IPS-15b (cell line): ENCODE data around the gene CCL23.

ENCODE experiments used
- H3K27me3 ChIP-seq: one replicate; pipeline ENCODE4 v1.6.1; 2013; ENCODE audit warnings: low read length; ENCODE audit not compliant: control insufficient read depth, insufficient read depth
- H3K36me3 ChIP-seq: one replicate; pipeline ENCODE4 v1.6.1; 2013; ENCODE audit warnings: low read length; ENCODE audit not compliant: control insufficient read depth, insufficient read depth
- H3K4me1 ChIP-seq: one replicate; pipeline ENCODE4 v1.6.1; 2013; ENCODE audit warnings: mild to moderate bottlenecking, low read length; ENCODE audit not compliant: control insufficient read depth, insufficient read depth
- H3K4me3 ChIP-seq: one replicate; pipeline ENCODE4 v1.5.1; 2013; ENCODE audit warnings: low read depth, low read length
- H3K9ac ChIP-seq: one replicate; pipeline ENCODE4 v1.6.1; 2013; ENCODE audit warnings: low read depth, mild to moderate bottlenecking, low read length
- H3K9me3 ChIP-seq: one replicate; pipeline ENCODE4 v1.6.1; 2013; ENCODE audit warnings: mild to moderate bottlenecking, low read length; ENCODE audit not compliant: control insufficient read depth, insufficient read depth

The CCL23 gene, protein sequence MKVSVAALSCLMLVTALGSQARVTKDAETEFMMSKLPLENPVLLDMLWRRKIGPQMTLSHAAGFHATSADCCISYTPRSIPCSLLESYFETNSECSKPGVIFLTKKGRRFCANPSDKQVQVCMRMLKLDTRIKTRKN

DNA sequence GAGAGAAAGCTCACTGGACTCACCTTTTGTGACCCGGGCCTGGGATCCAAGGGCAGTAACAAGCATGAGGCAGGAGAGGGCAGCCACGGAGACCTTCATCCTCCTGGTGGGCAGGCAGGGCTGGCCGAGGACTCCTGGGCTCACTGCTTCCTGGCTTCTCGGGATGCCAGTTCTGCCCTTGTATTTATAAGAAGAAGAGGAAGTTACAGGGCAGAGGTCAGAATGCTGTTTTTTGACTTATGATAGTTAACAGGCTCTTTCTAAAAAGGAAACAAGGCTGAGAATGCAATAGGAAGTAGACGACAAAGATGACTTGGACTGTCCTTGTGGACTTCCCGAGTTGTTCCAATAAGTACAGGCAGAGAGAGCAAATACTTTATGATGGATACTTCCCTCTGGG lies at the start of gene CCL23:
CCL23 (minus strand) TSS at position 174 of the 400 bp plus-strand sequence; CDS start at position 99, 75 bp downstream.
- H3K4me1 ChIP-seq = no peaks in the 10 kb centered on the region
- no peak within 1 kb of the TSS for H3K4me3 ChIP-seq
- no peak within 1 kb of the TSS for H3K9ac ChIP-seq
- H3K27me3 ChIP-seq = peaks cover 3% of the 10 kb centered on the region
- no peaks in the 10 kb centered on the region for H3K36me3 ChIP-seq
- H3K9me3 ChIP-seq = no peaks in the 10 kb centered on the region

DNA sequence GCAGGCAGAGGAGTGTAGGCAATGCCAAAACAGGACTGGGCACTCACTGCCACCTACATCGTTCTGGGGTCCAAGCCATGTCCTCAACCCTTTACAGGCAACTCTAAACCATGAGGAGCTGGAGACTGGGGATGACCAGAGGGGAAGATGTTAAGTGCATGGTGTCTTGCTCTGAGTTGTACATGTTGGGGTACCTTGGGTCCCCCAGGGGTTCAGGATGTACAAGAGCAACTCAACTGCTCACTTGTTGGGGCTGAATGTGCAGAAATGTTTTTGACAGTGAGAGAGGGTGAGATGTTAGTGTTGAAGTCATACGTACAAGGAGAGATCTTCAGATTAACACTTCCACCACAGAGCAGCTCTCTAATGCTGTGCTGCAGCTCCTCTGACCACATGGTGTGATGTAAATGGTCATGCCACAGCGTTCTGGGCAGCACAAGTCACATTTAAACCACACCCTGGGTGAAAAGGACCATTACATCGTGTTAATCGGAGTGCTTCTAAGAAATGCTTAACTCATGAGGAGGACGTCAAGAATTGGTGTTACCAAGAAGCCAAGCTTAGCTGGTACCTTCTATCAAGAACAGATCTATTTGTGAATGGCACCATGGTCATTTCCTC lies 48.7 kb upstream of the CCL23 start:
- H3K36me3 ChIP-seq = no peaks in the 10 kb centered on the region
- no peaks in the 10 kb centered on the region for H3K27me3 ChIP-seq
- H3K9ac ChIP-seq = no peak overlapping the region
- no peak overlapping the region for H3K4me3 ChIP-seq
- no peaks in the 10 kb centered on the region for H3K9me3 ChIP-seq
- no peaks in the 10 kb centered on the region for H3K4me1 ChIP-seq

DNA sequence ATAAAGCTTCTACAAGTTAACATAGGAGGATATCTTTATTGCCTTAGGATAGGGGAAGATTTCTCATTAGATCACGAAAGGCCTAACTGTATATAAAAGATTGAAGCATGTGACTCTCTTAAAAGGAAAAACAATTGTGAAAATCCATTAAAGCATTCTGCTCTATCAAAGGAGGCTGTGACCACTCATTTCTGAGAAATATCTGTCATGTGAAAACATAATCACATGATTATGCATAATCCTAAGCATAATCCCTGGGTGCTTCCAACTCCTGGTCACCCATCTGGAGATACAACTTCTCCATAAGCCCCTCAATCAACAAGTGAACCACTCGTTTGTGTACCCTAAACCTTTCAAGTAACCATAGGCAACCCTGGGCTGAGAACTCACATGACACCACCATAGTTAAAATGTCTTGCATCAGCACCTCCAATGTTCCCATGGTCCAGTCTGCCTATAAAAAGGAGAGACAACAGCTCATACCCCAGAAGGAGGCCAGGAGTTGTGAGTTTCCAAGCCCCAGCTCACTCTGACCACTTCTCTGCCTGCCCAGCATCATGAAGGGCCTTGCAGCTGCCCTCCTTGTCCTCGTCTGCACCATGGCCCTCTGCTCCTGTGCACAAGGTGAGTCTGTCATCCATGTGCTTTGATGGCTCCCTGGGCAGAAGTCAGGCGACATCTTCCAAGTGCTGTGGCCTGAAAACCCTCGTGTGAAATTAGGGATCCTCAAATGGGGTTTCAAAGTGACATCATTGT lies 46.2 kb upstream of the CCL23 start, which contains the start of gene CCL18:
CCL18 (plus strand) TSS at position 487 of the 756 bp plus-strand sequence; CDS start at position 558, 71 bp downstream.
- no peaks in the 10 kb centered on the region for H3K9me3 ChIP-seq
- H3K36me3 ChIP-seq = no peaks in the 10 kb centered on the region
- no peak within 1 kb of the TSS for H3K4me3 ChIP-seq
- H3K27me3 ChIP-seq = no peaks in the 10 kb centered on the region
- no peak within 1 kb of the TSS for H3K9ac ChIP-seq
- H3K4me1 ChIP-seq = no peaks in the 10 kb centered on the region

DNA sequence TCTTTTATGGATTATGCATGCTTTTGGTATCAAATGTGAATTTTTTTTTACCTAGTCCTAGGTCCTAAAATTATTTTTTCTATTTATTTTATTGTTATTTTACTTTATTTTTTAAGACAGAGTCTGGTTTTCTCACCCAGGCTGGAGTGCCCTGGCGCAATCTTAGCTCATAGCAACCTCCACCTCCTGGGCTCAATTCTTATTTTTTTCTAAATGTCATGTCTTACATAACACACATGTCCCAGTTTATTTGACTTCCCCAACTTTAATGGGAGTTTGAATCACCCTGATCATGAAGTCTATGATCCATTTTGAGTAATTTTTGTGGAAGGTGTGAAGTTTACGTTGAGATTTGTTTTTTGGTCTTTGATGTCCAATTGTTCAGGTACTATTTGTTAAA lies 43.0 kb upstream of the CCL23 start:
- Histone ChIP-seq H3K36me3 (no peaks in the 10 kb centered on the region), H3K4me1 (no peaks in the 10 kb centered on the region), H3K4me3 (no peak overlapping the region), H3K9ac (no peak overlapping the region), H3K27me3 (no peaks in the 10 kb centered on the region), H3K9me3 (no peaks in the 10 kb centered on the region)

DNA sequence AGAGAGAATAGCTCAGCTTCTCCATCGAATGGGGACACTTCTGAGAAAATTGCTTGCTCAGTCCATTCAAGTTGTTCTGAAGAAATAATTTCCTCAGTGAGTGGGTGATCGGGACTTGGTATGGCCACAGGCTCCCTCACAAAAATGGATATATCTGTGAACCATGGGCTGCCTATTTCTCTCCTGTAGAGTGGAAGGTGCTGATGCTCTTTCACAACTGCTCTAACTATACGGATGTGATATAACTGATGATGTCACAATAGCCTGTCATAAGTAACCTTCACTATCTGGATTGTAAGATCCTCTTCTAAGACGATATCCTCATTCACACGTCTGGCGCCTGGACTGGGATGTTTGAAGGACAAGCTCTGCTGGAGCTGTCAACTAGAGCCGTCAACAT lies 41.6 kb upstream of the CCL23 start:
- Histone ChIP-seq H3K9ac (no peak overlapping the region), H3K27me3 (no peaks in the 10 kb centered on the region), H3K36me3 (no peaks in the 10 kb centered on the region), H3K4me1 (no peaks in the 10 kb centered on the region), H3K9me3 (no peaks in the 10 kb centered on the region), H3K4me3 (no peak overlapping the region)

DNA sequence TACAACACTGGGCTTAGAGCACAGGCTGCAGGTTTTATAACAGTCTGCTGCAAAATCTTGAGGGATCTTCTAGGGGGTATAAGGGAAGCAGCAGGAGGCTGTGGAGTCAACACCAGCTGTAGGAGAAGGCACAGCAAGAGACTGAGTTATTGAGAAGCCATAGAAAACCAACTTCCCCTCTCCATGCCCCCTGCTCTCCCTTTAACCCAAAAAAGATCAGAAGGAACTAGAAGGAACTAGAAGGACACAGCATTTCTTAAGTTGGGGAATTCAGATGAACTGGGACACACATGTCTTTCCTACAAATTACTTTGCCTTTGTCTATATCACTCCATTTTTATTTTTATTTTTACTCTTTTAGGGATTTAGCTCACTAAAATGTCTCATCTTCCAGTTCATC lies 40.1 kb upstream of the CCL23 start:
- Histone ChIP-seq H3K27me3 (no peaks in the 10 kb centered on the region), H3K9me3 (no peaks in the 10 kb centered on the region), H3K9ac (no peak overlapping the region), H3K4me1 (no peaks in the 10 kb centered on the region), H3K36me3 (no peaks in the 10 kb centered on the region), H3K4me3 (no peak overlapping the region)

DNA sequence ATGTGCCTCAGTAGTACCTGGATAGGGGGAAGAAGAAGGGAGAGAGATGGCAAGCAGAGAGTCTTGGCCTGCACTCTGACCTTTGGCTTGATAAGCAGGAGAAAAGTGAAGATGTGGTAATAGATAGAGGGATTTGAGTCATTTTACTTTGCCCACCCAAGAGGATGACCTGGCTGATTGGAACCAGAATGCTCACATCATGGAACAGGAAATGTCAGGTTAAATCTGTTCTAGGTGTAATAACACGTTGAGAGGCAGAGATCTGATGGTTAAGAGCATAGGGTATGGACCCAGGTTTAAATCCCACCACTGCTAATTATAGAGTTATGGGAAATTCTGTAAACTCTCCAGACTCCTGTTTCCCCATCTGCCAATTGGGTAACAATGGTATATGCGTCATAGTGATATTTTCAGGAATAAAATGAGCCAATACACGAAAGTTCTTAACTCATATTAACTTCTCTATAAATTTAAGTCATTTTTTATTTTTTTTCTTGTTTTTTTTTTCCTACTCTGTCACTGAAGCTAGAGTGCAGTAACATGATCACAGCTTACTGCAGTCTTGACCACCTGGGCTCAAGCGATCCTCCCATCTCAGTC lies 38.2 kb upstream of the CCL23 start:
- H3K4me3 ChIP-seq = no peak overlapping the region
- no peaks in the 10 kb centered on the region for H3K9me3 ChIP-seq
- H3K4me1 ChIP-seq = no peaks in the 10 kb centered on the region
- H3K9ac ChIP-seq = no peak overlapping the region
- no peaks in the 10 kb centered on the region for H3K27me3 ChIP-seq
- H3K36me3 ChIP-seq = no peaks in the 10 kb centered on the region

DNA sequence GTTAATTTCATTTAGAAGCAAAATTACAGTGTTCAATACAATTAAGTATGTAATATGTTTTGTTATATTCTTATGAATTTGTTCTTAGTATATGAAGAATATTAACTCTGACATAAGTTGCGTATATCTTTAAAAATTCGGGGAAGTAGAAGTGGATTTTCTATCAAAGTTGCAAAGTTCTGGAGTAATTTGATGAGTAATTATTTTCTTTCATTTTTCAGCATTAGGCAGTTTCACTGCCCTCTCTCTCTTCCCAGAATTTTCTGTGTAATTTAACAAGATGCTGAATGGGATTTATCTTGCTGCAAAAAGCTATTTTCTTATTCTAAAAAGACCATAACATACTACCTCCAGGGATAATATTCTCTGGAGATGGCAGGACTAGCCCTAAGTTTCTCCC lies 37.4 kb upstream of the CCL23 start:
- no peak overlapping the region for H3K9ac ChIP-seq
- H3K4me1 ChIP-seq = no peaks in the 10 kb centered on the region
- no peak overlapping the region for H3K4me3 ChIP-seq
- no peaks in the 10 kb centered on the region for H3K9me3 ChIP-seq
- no peaks in the 10 kb centered on the region for H3K27me3 ChIP-seq
- H3K36me3 ChIP-seq = no peaks in the 10 kb centered on the region

DNA sequence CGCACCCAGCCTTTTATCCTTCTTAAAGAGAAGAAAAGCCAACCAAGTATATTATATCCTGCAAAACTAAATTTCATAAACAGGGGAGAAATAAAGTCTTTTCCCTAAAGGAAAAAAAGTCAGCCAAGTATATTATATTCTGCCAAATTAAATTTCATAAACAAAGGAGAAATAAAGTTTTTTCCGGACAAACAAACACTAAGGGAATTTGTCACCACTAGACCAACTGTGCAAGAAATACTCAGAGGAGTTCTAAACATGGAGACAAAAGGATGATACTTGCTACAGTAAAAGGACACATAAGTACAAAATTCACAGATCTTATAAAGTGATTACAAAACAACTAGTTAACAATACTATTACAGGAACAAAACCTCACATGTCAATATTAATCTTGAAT lies 31.9 kb upstream of the CCL23 start:
- no peaks in the 10 kb centered on the region for H3K4me1 ChIP-seq
- peaks cover 3% of the 10 kb centered on the region for H3K9me3 ChIP-seq
- no peak overlapping the region for H3K9ac ChIP-seq
- H3K4me3 ChIP-seq = no peak overlapping the region
- no peaks in the 10 kb centered on the region for H3K36me3 ChIP-seq
- H3K27me3 ChIP-seq = no peaks in the 10 kb centered on the region

DNA sequence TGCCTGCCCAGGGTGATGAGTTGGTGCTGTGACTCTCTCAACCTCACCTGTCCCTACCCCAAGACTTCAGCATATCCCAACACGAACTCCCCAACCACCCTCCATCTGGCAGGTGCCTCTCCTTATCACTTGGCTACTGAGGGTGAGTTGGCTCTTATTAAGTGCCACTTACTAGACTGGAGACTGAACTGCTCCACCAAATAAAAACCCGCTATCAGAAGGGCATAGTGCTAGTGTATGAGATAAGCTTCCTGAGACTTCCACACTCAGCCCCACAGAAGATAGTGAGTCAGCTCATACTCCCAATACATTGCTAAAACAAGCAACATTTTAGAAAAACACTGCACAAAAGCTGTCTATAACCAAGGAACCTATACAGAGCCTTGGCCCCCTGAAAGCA lies 30.3 kb upstream of the CCL23 start:
- H3K4me1 ChIP-seq = no peaks in the 10 kb centered on the region
- peaks cover 3% of the 10 kb centered on the region for H3K9me3 ChIP-seq
- no peak overlapping the region for H3K9ac ChIP-seq
- no peaks in the 10 kb centered on the region for H3K27me3 ChIP-seq
- H3K4me3 ChIP-seq = no peak overlapping the region
- no peaks in the 10 kb centered on the region for H3K36me3 ChIP-seq

DNA sequence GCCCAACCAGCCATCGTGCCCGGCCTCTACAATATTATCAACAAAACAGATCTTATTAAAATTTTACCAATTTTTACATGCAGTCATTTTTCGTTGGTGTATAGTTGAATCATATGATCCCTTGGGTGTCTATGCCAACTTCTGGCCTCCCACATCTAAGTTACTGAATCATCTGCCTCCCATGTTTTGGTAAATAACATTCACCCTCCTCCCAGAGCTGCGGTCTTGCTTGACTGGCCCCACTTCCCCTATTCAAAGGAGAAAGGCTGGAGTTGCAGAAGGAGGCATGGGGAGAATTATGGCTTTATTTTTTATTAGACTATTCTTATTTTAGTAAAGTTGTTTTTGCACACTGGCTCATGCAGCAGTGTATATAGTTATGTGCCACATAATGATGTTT lies 18.5 kb upstream of the CCL23 start:
- Histone ChIP-seq H3K4me3 (no peak overlapping the region), H3K36me3 (no peaks in the 10 kb centered on the region), H3K27me3 (no peaks in the 10 kb centered on the region), H3K9me3 (no peaks in the 10 kb centered on the region), H3K4me1 (no peaks in the 10 kb centered on the region), H3K9ac (no peak overlapping the region)

DNA sequence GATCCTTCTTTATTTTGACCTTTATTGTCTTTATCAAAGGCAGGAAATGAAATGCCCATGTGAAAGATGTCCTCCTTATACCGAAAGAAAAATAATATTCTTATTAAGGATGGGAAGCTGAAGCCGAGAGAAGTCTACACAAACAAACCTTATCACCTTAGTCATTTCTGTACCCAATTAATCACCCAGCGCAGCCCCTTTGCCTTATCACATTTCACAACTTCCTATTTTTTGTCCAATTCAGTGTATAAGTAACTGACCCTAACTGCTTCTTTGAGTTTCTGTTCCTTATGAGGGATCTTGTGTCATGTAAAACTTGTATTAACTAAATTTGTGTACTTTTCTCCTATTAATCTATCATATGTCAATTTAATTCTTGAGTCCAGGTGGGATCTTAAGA lies 16.4 kb upstream of the CCL23 start:
- H3K4me3 ChIP-seq = no peak overlapping the region
- no peak overlapping the region for H3K9ac ChIP-seq
- no peaks in the 10 kb centered on the region for H3K4me1 ChIP-seq
- H3K36me3 ChIP-seq = no peaks in the 10 kb centered on the region
- H3K27me3 ChIP-seq = no peaks in the 10 kb centered on the region
- H3K9me3 ChIP-seq = no peaks in the 10 kb centered on the region
